DOHH2 (cell line): ENCODE results near the gene CYP4B1.
"Not testable (repeated sequence)": the region's sequence is repeated elsewhere in the genome, so short reads cannot be mapped to it uniquely, and the experiment has no call there.

ENCODE experiments used
- H3F3A ChIP-seq: fragments of 200-600 bp; sonication (generic), shearing (Covaris generic); 2 replicates; pipeline ENCODE4 v1.6.0; 2016; ENCODE audit warnings: antibody characterized with exemption, mild to moderate bottlenecking; ENCODE audit not compliant: control insufficient read depth, insufficient read depth
- H3K27ac ChIP-seq: fragments of 200-600 bp; sonication (generic); 2 replicates; pipeline ENCODE4 v1.5.1; 2014; ENCODE audit warnings: low read depth, mild to moderate bottlenecking, low read length, moderate library complexity
- H3K27me3 ChIP-seq: fragments of 200-600 bp; sonication (generic); 2 replicates; pipeline ENCODE4 v1.6.1; 2014; ENCODE audit warnings: mild to moderate bottlenecking, low read length, mixed read lengths; ENCODE audit not compliant: control insufficient read depth
- H3K36me3 ChIP-seq: fragments of 200-600 bp; sonication (generic); 2 replicates; pipeline ENCODE4 v1.6.1; 2014; ENCODE audit warnings: mild to moderate bottlenecking, low read length, moderate library complexity, mixed read lengths; ENCODE audit not compliant: control insufficient read depth
- H3K4me1 ChIP-seq: fragments of 200-600 bp; sonication (generic); 2 replicates; pipeline ENCODE4 v1.6.1; 2014; ENCODE audit warnings: mild to moderate bottlenecking, low read length, mixed read lengths; ENCODE audit not compliant: control insufficient read depth
- H3K4me2 ChIP-seq: fragments of 200-600 bp; sonication (generic); 2 replicates; pipeline ENCODE4 v1.6.0; 2014; ENCODE audit warnings: mild to moderate bottlenecking, low read length, moderate library complexity
- H3K4me3 ChIP-seq: fragments of 200-600 bp; sonication (generic); 2 replicates; pipeline ENCODE4 v1.5.1; 2014; ENCODE audit warnings: mild to moderate bottlenecking, low read length, mixed read lengths
- H3K79me2 ChIP-seq: fragments of 200-600 bp; sonication (generic); 2 replicates; pipeline ENCODE4 v1.6.1; 2014; ENCODE audit warnings: mild to moderate bottlenecking, low read length, mixed read lengths; ENCODE audit not compliant: control insufficient read depth
- H3K9me2 ChIP-seq: fragments of 200-600 bp; sonication (generic); replicated peaks from 2 replicates; pipeline ENCODE4 v1.6.1; 2014; ENCODE audit warnings: mild to moderate bottlenecking, low read length, mixed read lengths; ENCODE audit not compliant: control insufficient read depth
- H3K9me3 ChIP-seq: fragments of 200-600 bp; sonication (generic); 2 replicates; pipeline ENCODE4 v1.6.1; 2014; ENCODE audit warnings: antibody characterized with exemption, low read length, mixed read lengths; ENCODE audit not compliant: control insufficient read depth, insufficient read depth
- H4K20me1 ChIP-seq: fragments of 200-600 bp; sonication (generic); 2 replicates; pipeline ENCODE4 v1.6.0; 2014; ENCODE audit warnings: low read depth, mild to moderate bottlenecking, antibody characterized with exemption, low read length, moderate library complexity; ENCODE audit not compliant: control insufficient read depth, insufficient read depth
- EZH2phosphoT487 ChIP-seq: fragments of 200-600 bp; sonication (generic); IDR thresholded peaks from 2 replicates; pipeline ENCODE4 v1.6.1; 2017; ENCODE audit warnings: borderline replicate concordance, mild to moderate bottlenecking, antibody characterized with exemption, low read length, moderate library complexity, mixed read lengths
- TF ChIP-seq, protein P1 (sequence below): fragments of 200-600 bp; sonication (generic); IDR thresholded peaks from one replicate; pipeline ENCODE4 v1.5.1; 2014; ENCODE audit warnings: antibody characterized with exemption, mild to moderate bottlenecking, low read depth, low read length; ENCODE audit not compliant: poor library complexity, severe bottlenecking

The CYP4B1 gene

DNA sequence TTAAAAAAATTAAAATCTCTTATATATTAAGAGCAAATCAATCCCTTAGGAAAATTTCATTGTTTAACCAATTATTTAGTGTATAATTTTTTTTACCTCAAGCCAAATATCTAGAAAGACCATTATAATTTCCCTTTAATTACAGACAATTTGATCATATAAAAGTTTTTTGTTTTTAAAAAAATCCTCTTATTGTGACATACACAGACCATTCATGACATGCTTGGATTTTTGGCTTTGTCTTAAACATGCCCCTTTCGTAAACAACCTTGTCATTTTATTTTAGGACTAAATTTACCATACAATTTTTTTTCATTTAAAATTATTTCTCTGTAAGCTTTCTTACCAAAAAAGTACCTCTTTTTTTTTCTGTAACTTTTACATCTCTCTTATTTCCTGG, 14.2 kb upstream of the CYP4B1 start:
- Histone ChIP-seq H3K9me2 (no peaks in the 10 kb centered on the region), H4K20me1 (no peaks in the 10 kb centered on the region), H3K4me1 (no peaks in the 10 kb centered on the region), H3K27me3 (no peaks in the 10 kb centered on the region), H3K36me3 (no peaks in the 10 kb centered on the region), H3K4me2 (no peak overlapping the region), H3F3A (no peaks in the 10 kb centered on the region), H3K27ac (no peak overlapping the region), H3K4me3 (no peak overlapping the region), H3K9me3 (peaks cover 12% of the 10 kb centered on the region; the same call in 1 of the 2 replicates), H3K79me2 (no peaks in the 10 kb centered on the region)
- TF ChIP-seq, protein P1, sequence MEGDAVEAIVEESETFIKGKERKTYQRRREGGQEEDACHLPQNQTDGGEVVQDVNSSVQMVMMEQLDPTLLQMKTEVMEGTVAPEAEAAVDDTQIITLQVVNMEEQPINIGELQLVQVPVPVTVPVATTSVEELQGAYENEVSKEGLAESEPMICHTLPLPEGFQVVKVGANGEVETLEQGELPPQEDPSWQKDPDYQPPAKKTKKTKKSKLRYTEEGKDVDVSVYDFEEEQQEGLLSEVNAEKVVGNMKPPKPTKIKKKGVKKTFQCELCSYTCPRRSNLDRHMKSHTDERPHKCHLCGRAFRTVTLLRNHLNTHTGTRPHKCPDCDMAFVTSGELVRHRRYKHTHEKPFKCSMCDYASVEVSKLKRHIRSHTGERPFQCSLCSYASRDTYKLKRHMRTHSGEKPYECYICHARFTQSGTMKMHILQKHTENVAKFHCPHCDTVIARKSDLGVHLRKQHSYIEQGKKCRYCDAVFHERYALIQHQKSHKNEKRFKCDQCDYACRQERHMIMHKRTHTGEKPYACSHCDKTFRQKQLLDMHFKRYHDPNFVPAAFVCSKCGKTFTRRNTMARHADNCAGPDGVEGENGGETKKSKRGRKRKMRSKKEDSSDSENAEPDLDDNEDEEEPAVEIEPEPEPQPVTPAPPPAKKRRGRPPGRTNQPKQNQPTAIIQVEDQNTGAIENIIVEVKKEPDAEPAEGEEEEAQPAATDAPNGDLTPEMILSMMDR = no peak

DNA sequence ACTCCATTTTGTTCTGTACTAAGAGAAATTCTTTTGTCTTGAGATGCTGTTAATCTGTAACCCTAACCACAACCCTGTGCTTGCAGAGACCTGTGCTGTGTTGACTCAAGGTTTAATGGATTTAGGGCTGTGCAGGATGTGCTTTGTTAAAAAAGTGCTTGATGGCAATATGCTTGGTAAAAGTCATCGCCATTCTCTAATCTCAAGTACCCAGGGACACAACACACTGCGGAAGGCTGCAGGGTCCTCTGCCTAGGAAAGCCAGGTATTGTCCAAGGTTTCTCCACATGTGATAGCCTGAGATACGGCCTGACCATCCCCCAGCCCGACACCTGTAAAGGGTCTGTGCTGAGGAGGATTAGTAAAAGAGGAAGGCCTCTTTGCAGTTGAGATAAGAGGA, 10.2 kb upstream of the CYP4B1 start:
- H3K4me3 ChIP-seq, H3K9me3 ChIP-seq, H3K9me2 ChIP-seq, H4K20me1 ChIP-seq, H3K36me3 ChIP-seq, H3F3A ChIP-seq, H3K27me3 ChIP-seq, H3K79me2 ChIP-seq, H3K4me2 ChIP-seq, H3K27ac ChIP-seq, H3K4me1 ChIP-seq: not testable (repeated sequence)

DNA sequence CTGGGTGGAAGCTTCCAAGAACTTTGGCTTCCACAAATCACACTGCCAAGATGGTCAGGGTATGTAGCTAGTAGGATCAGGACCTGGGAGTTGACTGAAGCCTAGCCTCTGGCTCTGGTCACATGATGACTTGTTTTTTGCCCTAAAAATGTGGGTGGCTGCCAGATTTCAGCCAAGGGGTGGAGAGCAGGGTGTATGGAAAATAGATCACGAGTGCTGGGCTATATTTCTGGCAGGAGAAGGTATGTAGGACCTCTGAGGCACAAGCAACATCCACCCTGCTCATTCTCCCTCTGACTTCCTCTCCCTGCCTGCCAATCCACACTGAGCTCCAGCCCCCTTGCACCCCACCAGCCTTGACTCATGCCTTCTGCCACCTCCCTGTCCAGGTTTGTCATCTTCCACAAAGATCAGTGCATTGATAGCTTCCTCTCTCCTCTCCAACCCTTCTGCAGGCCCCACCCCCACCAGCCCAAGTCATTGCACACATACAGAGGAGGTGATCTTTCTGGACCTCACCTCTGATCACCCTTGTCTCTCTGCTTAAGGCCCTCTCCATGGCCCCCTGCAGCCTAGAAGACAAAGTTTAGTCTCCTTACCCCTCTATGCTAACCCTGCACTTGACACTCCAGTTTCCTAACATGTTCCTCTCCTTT, 8.3 kb upstream of the CYP4B1 start:
- H3K27ac ChIP-seq = no peak overlapping the region
- H4K20me1 ChIP-seq = no peaks in the 10 kb centered on the region
- no peak for TF ChIP-seq EZH2phosphoT487
- TF ChIP-seq, protein P1 = no peak
- no peaks in the 10 kb centered on the region for H3K79me2 ChIP-seq
- no peaks in the 10 kb centered on the region for H3K9me2 ChIP-seq
- H3K36me3 ChIP-seq = no peaks in the 10 kb centered on the region
- H3K27me3 ChIP-seq = no peaks in the 10 kb centered on the region
- H3K4me3 ChIP-seq = no peak overlapping the region
- no peak overlapping the region for H3K4me2 ChIP-seq
- H3F3A ChIP-seq = no peaks in the 10 kb centered on the region
- H3K9me3 ChIP-seq = no peaks in the 10 kb centered on the region
- no peaks in the 10 kb centered on the region for H3K4me1 ChIP-seq

DNA sequence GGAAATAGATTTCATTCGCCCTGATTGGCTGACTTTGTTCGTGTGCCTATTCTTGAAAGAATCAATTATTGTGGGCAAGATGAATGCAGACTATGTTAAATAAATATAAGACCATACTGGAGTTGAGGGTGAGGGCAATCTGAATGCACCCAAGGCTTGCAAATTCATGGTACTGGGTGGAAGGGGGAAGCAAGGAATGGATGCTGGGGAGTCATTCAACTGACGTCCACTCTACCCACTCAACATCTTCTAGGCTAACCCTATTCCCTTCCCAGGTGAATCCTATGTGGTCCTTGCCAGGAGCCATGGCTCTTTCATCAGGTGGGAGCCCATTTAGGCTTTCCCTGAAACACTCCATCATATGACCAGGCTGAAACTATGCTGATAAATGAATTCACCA, 5.7 kb upstream of the CYP4B1 start:
- Histone ChIP-seq H3K9me2 (no peaks in the 10 kb centered on the region), H3K79me2 (no peaks in the 10 kb centered on the region), H3K27me3 (no peaks in the 10 kb centered on the region; the same call in 1 of the 2 replicates), H3K9me3 (no peaks in the 10 kb centered on the region), H3K27ac (no peak overlapping the region), H3K4me2 (no peak overlapping the region), H4K20me1 (no peaks in the 10 kb centered on the region), H3K4me3 (no peak overlapping the region), H3F3A (no peaks in the 10 kb centered on the region), H3K4me1 (no peaks in the 10 kb centered on the region), H3K36me3 (no peaks in the 10 kb centered on the region)
- TF ChIP-seq, protein P1 = no peak
- TF ChIP-seq EZH2phosphoT487 = no peak
